Mesendoderm (in vitro differentiated cells): ENCODE results near the gene TSPEAR.
"Not testable (repeated sequence)": the region's sequence is repeated elsewhere in the genome, so short reads cannot be mapped to it uniquely, and the experiment has no call there.

Experiments
- DNase-seq: peaks from one replicate; pipeline ENCODE4 v3.0.0; 2013
- H2AK5ac ChIP-seq: 2 replicates; pipeline ENCODE4 v1.6.1; 2013; ENCODE audit warnings: low read length, inconsistent platforms
- H2BK120ac ChIP-seq: 2 replicates; pipeline ENCODE4 v1.6.1; 2013; ENCODE audit warnings: low read depth, mild to moderate bottlenecking, low read length, moderate library complexity, mixed read lengths
- H2BK15ac ChIP-seq: replicated peaks from 2 replicates; pipeline ENCODE4 v1.6.1; 2013; ENCODE audit warnings: low read depth, mild to moderate bottlenecking, moderate library complexity
- H2BK5ac ChIP-seq: 2 replicates; pipeline ENCODE4 v1.6.1; 2013; ENCODE audit warnings: low read length, inconsistent platforms
- H3K18ac ChIP-seq: 2 replicates; pipeline ENCODE4 v1.6.1; 2013; ENCODE audit warnings: mild to moderate bottlenecking, low read length, mixed read lengths
- H3K23ac ChIP-seq: one replicate; pipeline ENCODE4 v1.6.1; 2013; ENCODE audit warnings: low read length
- H3K27ac ChIP-seq: 2 replicates; pipeline ENCODE4 v1.5.1; 2013; ENCODE audit warnings: low read depth, mild to moderate bottlenecking, inconsistent platforms, low read length, moderate library complexity
- H3K27me3 ChIP-seq: 2 replicates; pipeline ENCODE4 v1.6.1; 2013; ENCODE audit warnings: low read length, control low read depth, mild to moderate bottlenecking, inconsistent platforms; ENCODE audit not compliant: insufficient read depth, poor library complexity
- H3K36me3 ChIP-seq: 2 replicates; pipeline ENCODE4 v1.6.1; 2013; ENCODE audit warnings: low read length, inconsistent platforms; ENCODE audit not compliant: control insufficient read depth, insufficient read depth
- H3K4ac ChIP-seq: one replicate; pipeline ENCODE4 v1.6.1; 2013; ENCODE audit warnings: low read depth, mild to moderate bottlenecking, low read length, moderate library complexity
- H3K4me1 ChIP-seq: 2 replicates; pipeline ENCODE4 v1.6.1; 2013; ENCODE audit warnings: low read depth, low read length, inconsistent platforms; ENCODE audit not compliant: control insufficient read depth
- H3K4me2 ChIP-seq: 2 replicates; pipeline ENCODE4 v1.6.1; 2013; ENCODE audit warnings: low read length
- H3K4me3 ChIP-seq: 2 replicates; pipeline ENCODE4 v1.5.1; 2013; ENCODE audit warnings: mild to moderate bottlenecking, low read length
- H3K56ac ChIP-seq: one replicate; pipeline ENCODE4 v1.6.1; 2013; ENCODE audit warnings: low read length
- H3K79me1 ChIP-seq: 2 replicates; pipeline ENCODE4 v1.6.1; 2013; ENCODE audit warnings: low read length, inconsistent platforms
- H3K79me2 ChIP-seq: 2 replicates; pipeline ENCODE4 v1.6.1; 2013; ENCODE audit warnings: mild to moderate bottlenecking, low read length; ENCODE audit not compliant: control insufficient read depth, insufficient read depth
- H3K9ac ChIP-seq: 2 replicates; pipeline ENCODE4 v1.6.1; 2013; ENCODE audit warnings: low read length, inconsistent platforms
- H4K5ac ChIP-seq: one replicate; pipeline ENCODE4 v1.6.1; 2013; ENCODE audit warnings: low read length
- H4K8ac ChIP-seq: one replicate; pipeline ENCODE4 v1.6.1; 2013; ENCODE audit warnings: low read depth, mild to moderate bottlenecking, control low read depth, low read length, moderate library complexity
- WGBS: extraction: QIAGEN DNeasy Blood & Tissue Kit; methylation state at CpG from one replicate; pipeline ENCODE4 v1.1.7; 2013; ENCODE audit warnings: low lambda C conversion rate, missing lambda C conversion rate; ENCODE audit not compliant: insufficient coverage; ENCODE audit errors: extremely low coverage; 5-methylcytosine and 5-hydroxymethylcytosine counted together

The TSPEAR gene

DNA sequence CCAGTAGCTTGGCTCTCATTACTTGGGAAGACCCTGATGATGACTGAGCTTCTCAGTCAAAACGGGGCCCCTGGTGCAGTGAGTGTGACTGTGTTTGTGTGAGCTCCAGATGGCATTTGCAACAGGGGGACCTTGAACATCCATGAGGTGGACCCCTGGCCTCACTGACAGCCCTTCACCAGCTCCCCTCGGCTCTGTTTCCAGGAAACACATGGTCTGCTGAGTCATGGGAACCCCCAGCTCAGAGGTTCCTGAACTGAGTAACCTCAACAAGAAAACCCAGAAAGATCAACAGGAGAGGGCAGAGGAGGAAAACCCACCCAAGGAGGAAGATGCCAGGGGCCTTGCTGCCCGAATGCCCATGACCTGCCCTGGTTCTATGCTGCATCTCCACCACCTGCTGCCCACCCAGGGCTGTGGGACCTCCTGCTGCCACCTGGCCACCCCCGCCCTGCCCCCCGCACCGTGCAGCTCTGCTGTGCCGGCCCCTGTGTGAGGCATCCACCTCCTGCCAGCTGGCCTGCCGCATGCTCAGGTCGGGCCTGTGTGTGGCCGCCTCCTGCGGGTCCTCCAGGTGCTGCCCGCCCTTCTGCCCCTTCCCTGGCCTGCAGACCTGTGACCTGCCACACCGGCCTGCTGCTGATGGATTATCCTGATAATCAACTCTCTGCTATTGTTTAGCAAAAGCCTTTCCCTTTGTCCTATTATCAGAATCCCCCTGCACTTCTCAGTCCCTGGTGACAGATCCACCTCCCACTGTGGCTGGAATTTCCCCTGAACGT is 25.2 kb downstream of the TSPEAR start:
- H3K27ac ChIP-seq, result no peak overlapping the region

DNA sequence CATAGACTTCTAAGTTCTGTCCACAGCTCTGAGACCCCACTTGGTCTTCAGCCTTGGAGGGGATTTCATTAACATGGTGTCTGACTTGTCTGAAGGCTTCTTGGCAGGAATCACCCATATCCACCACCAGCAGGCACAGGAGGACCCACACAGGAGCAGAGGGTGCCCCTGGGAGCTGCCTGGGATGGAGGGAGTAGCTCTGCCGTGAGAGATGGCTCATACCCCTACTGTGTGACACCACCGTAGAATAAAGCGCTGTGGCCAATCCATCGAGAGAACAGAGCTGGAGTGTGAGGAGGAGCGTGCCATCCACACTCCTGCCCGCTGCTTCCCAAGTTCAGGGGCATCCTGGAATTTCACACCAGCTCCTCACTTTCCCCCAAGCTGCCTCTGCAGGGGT is 26.3 kb downstream of the TSPEAR start:
- H3K23ac ChIP-seq, H3K9ac ChIP-seq, H3K79me1 ChIP-seq, H3K79me2 ChIP-seq, H2BK120ac ChIP-seq, H3K4ac ChIP-seq, H3K4me3 ChIP-seq, H4K8ac ChIP-seq, H3K27ac ChIP-seq, H3K4me1 ChIP-seq, H2AK5ac ChIP-seq, DNase-seq, H3K18ac ChIP-seq, H3K56ac ChIP-seq, H4K5ac ChIP-seq, H3K36me3 ChIP-seq, H2BK15ac ChIP-seq, H2BK5ac ChIP-seq, H3K4me2 ChIP-seq, H3K27me3 ChIP-seq: not testable (repeated sequence)
- no CpG with 5 or more reads among the region's 6 CpGs for WGBS

More for the DNA sequence above, 25.2 kb downstream of the TSPEAR start:
- peak overlapping the region; percentile 39 for H3K4ac ChIP-seq
- H2BK5ac ChIP-seq, result no peak overlapping the region
- H2AK5ac ChIP-seq, result no peak overlapping the region
- H3K4me1 ChIP-seq, result peaks cover 5% of the 10 kb centered on the region
- H3K4me3 ChIP-seq, result no peak overlapping the region
- WGBS, result no CpG with 5 or more reads among the region's 14 CpGs
- no peak overlapping the region for H3K9ac ChIP-seq
- H3K23ac ChIP-seq, result no peak overlapping the region
- no peak overlapping the region for H4K8ac ChIP-seq
- H3K27me3 ChIP-seq, result no peaks in the 10 kb centered on the region
- no peaks in the 10 kb centered on the region for H3K79me2 ChIP-seq
- no peak overlapping the region for H4K5ac ChIP-seq
- no peak overlapping the region for H2BK120ac ChIP-seq
- H3K4me2 ChIP-seq, result no peak overlapping the region
- no peak overlapping the region for H3K56ac ChIP-seq
- no peak overlapping the region for H3K18ac ChIP-seq
- no peaks in the 10 kb centered on the region for H3K36me3 ChIP-seq
- H3K79me1 ChIP-seq, result no peaks in the 10 kb centered on the region
- no peak overlapping the region for H2BK15ac ChIP-seq
- peak; percentile 84 for DNase-seq

DNA sequence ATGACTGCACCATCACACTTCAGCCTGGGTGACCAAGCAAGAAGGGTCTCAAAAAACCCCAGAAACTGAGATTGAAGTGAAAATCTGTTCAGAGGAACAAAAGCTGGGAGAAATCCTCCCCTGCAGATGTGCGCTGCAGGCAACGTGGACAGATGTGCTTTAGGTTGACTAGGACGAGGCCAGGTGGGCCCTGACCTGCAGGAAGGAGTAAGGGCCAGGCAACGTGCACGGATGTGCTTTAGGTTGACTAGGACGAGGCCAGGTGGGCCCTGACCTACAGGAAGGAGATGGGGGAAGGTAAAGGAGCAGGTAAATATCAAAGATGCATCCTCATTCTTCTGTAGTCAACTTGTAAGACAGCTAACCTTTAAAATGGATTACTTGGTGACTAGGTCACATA is 26.9 kb downstream of the TSPEAR start:
- H3K23ac ChIP-seq, result no peak overlapping the region
- no peak overlapping the region for H2AK5ac ChIP-seq
- no peaks in the 10 kb centered on the region for H3K79me2 ChIP-seq
- H2BK120ac ChIP-seq, result no peak overlapping the region
- no peak overlapping the region for H3K4me3 ChIP-seq
- no peaks in the 10 kb centered on the region for H3K79me1 ChIP-seq
- no peak overlapping the region for H2BK15ac ChIP-seq
- no peak overlapping the region for H4K8ac ChIP-seq
- no peak overlapping the region for H3K56ac ChIP-seq
- WGBS, result no CpG with 5 or more reads among the region's 6 CpGs
- no peak overlapping the region for H3K27ac ChIP-seq
- H3K4me1 ChIP-seq, result peaks cover 5% of the 10 kb centered on the region
- DNase-seq, result no peak
- no peak overlapping the region for H4K5ac ChIP-seq
- H3K27me3 ChIP-seq, result no peaks in the 10 kb centered on the region
- H3K36me3 ChIP-seq, result no peaks in the 10 kb centered on the region
- no peak overlapping the region for H3K18ac ChIP-seq
- no peak overlapping the region for H3K4me2 ChIP-seq
- no peak overlapping the region for H2BK5ac ChIP-seq
- no peak overlapping the region for H3K9ac ChIP-seq
- H3K4ac ChIP-seq, result no peak overlapping the region

DNA sequence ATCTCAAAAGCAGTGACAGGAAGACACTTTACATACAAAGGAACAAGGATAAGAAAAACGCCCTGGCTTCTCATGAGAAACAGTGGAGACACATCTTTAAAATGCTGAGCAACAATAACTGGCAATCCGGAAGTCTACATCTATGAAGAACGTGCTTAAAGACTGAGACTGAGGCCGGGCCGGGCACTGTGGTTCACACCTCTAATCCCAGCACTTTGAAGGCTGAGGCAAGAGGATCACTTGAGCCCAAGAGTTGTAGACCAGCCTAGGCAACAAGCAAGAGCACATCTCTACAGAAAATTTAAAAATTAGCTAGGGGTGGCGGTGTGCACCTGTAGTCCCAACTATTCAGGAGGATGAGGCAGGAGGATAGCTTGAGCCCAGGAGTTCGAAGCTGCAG is 27.3 kb downstream of the TSPEAR start:
- Histone ChIP-seq H2AK5ac (no peak overlapping the region), H3K27ac (no peak overlapping the region), H2BK5ac (no peak overlapping the region), H4K5ac (no peak overlapping the region), H3K4me1 (peaks cover 5% of the 10 kb centered on the region), H3K23ac (no peak overlapping the region), H3K4me2 (no peak overlapping the region), H3K36me3 (no peaks in the 10 kb centered on the region), H2BK120ac (no peak overlapping the region), H3K79me2 (no peaks in the 10 kb centered on the region), H3K4ac (no peak overlapping the region), H3K79me1 (no peaks in the 10 kb centered on the region), H2BK15ac (no peak overlapping the region), H4K8ac (no peak overlapping the region), H3K56ac (no peak overlapping the region), H3K18ac (no peak overlapping the region), H3K27me3 (no peaks in the 10 kb centered on the region), H3K4me3 (no peak overlapping the region), H3K9ac (no peak overlapping the region)
- DNase-seq, result no peak
- WGBS, result no CpG with 5 or more reads among the region's 7 CpGs

DNA sequence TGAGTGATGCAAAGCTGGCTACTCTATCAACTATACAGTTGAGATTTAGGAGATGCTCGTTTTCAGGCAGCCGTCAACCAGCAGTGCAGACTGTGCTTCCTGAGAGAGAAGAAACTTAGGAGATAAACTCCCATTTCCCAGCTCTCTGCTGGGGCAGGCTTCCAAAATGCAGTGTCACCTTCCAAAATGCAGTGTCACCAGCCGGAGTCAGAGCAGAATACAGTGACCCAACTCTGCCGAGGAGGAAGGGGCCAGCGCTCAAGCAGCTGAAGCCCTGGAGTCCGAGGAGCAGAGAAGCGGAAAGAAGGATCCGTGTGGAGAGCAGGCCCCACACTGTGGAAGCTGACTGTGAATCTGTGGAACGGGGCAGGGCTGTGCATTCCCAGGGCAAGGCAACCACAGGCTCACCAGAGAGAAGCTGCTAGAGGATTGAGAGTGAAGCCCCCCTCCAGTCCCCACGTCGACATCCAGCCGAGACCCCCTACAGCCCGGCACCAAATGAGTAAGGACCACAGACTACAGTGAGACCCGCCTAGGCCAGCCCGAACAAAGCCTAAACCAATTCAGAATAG is 28.7 kb downstream of the TSPEAR start:
- no peak overlapping the region for H4K8ac ChIP-seq
- no peaks in the 10 kb centered on the region for H3K79me1 ChIP-seq
- peaks cover 5% of the 10 kb centered on the region for H3K4me1 ChIP-seq
- H2BK120ac ChIP-seq, result no peak overlapping the region
- no peak overlapping the region for H2BK15ac ChIP-seq
- no peak overlapping the region for H3K4me3 ChIP-seq
- H3K27ac ChIP-seq, result no peak overlapping the region
- H3K23ac ChIP-seq, result no peak overlapping the region
- H2BK5ac ChIP-seq, result no peak overlapping the region
- H4K5ac ChIP-seq, result no peak overlapping the region
- H3K27me3 ChIP-seq, result no peaks in the 10 kb centered on the region
- no peaks in the 10 kb centered on the region for H3K36me3 ChIP-seq
- no CpG with 5 or more reads among the region's 15 CpGs for WGBS
- no peaks in the 10 kb centered on the region for H3K79me2 ChIP-seq
- H3K9ac ChIP-seq, result no peak overlapping the region
- DNase-seq, result no peak
- H3K4me2 ChIP-seq, result no peak overlapping the region
- no peak overlapping the region for H3K18ac ChIP-seq
- H2AK5ac ChIP-seq, result no peak overlapping the region
- no peak overlapping the region for H3K56ac ChIP-seq
- H3K4ac ChIP-seq, result no peak overlapping the region
